HG02870 (cell line): ENCODE results near the gene BBC3.
"Not testable (repeated sequence)": the region's sequence is repeated elsewhere in the genome, so short reads cannot be mapped to it uniquely, and the experiment has no call there.

ENCODE experiments used
- ATAC-seq: cut with Tn5 transposase; IDR thresholded peaks from one replicate; pipeline ENCODE4 v1.9.1; 2021; ENCODE audit warnings: mild to moderate bottlenecking, moderate library complexity; ENCODE audit not compliant: unreplicated experiment

BBC3 gene

GRCh38 chr19:47258895-47259555 lies 28.0 kb upstream of the BBC3 start:
- no peak for ATAC-seq

- no peak for ATAC-seq
Measured at GRCh38 chr19:47258434-47258833, 27.4 kb upstream of the BBC3 start.

GRCh38 chr19:47257411-47258169 lies 26.6 kb upstream of the BBC3 start:
- no peak for ATAC-seq

- ATAC-seq = peak; percentile 70
Measured at GRCh38 chr19:47256693-47257410, 25.9 kb upstream of the BBC3 start.

- ATAC-seq = peak; percentile 43
Measured at GRCh38 chr19:47255879-47256692, 25.1 kb upstream of the BBC3 start, which contains the start of gene CCDC9. Gene CCDC9, plus strand, starts transcription at chr19:47256525. Its CDS starts 1,876 bp downstream, at chr19:47258401.

- ATAC-seq = no peak
Measured at GRCh38 chr19:47253970-47254369, 23.0 kb upstream of the BBC3 start.

- ATAC-seq = no peak
Measured at GRCh38 chr19:47253467-47253881, 22.5 kb upstream of the BBC3 start.

GRCh38 chr19:47253016-47253415 lies 22.0 kb upstream of the BBC3 start:
- not testable (repeated sequence) for ATAC-seq

- ATAC-seq = no peak
Measured at GRCh38 chr19:47247308-47247990, 16.4 kb upstream of the BBC3 start.

GRCh38 chr19:47243776-47244547 lies 13.0 kb upstream of the BBC3 start:
- peak; percentile 46 for ATAC-seq

GRCh38 chr19:47243364-47243775 lies 12.4 kb upstream of the BBC3 start:
- no peak for ATAC-seq

- ATAC-seq = no peak
Measured at GRCh38 chr19:47241919-47242577, 11.0 kb upstream of the BBC3 start.

GRCh38 chr19:47240996-47241918 lies 10.3 kb upstream of the BBC3 start:
- ATAC-seq = no peak

GRCh38 chr19:47240556-47240955 lies 9.6 kb upstream of the BBC3 start:
- no peak for ATAC-seq

GRCh38 chr19:47239610-47240296 lies 8.8 kb upstream of the BBC3 start:
- no peak for ATAC-seq

- ATAC-seq = no peak
Measured at GRCh38 chr19:47239152-47239551, 8.2 kb upstream of the BBC3 start.

- no peak for ATAC-seq
Measured at GRCh38 chr19:47236072-47236675, 5.2 kb upstream of the BBC3 start.
